Measurements from ENCODE around the gene ATRNL1. TPM values are rescaled to one million over a fixed set of nuclear protein-coding genes. Genes with fewer than 3 reads are reported as not detected.

ATRNL1 gene
- polyA plus RNA-seq, 1 donor from 2014 or later, result 47.8 TPM

- Histone ChIP-seq H3K79me2 (replicated peaks; ENCODE audit: insufficient read depth, low read length) (no peaks in the 10 kb centered on the region), H4K20me1 (ENCODE audit: insufficient read depth) (no peaks in the 10 kb centered on the region), H2AFZ (ENCODE audit: low read depth, low read length) (no peak overlapping the region), H3K27me3 (ENCODE audit: insufficient read depth, low read depth, low read length) (no peaks in the 10 kb centered on the region), H3K9ac (ENCODE audit: low read length) (no peak overlapping the region), H3K9me3 (ENCODE audit: low read length) (no peaks in the 10 kb centered on the region), H3K36me3 (ENCODE audit: insufficient read depth, low read length) (no peaks in the 10 kb centered on the region), H3K4me3 (ENCODE audit: low read length) (no peak overlapping the region), H3K9me2 (ENCODE audit: insufficient read depth, low read length) (no peaks in the 10 kb centered on the region), H3K27ac (ENCODE audit: low read length) (no peak overlapping the region), H3K4me2 (ENCODE audit: low read length) (no peak overlapping the region), H3F3A (ENCODE audit: insufficient read depth, low read length, poor library complexity, severe bottlenecking) (no peaks in the 10 kb centered on the region)
- TF ChIP-seq MXI1 (conservative IDR thresholded peaks at IDR 0.05; ENCODE audit: poor library complexity, severe bottlenecking) (no peak), SMC3 (conservative IDR thresholded peaks at IDR 0.05; ENCODE audit: poor library complexity) (no peak), EZH2 (IDR thresholded peaks at IDR 0.05; ENCODE audit: borderline replicate concordance, insufficient read depth, low read length, poor library complexity, severe bottlenecking) (no peak), CTCF (IDR thresholded peaks at IDR 0.05; ENCODE audit: poor library complexity, severe bottlenecking) (no peak), REST (IDR thresholded peaks at IDR 0.05; ENCODE audit: borderline replicate concordance) (no peak), EP300 (conservative IDR thresholded peaks at IDR 0.05; ENCODE audit: poor library complexity, severe bottlenecking) (no peak), POLR2AphosphoS5 (IDR thresholded peaks at IDR 0.05) (no peak), TAF1 (IDR thresholded peaks at IDR 0.05; ENCODE audit: low read depth) (no peak), RAD21 (conservative IDR thresholded peaks at IDR 0.05) (no peak)
Observed at GRCh38 chr10:115214829-115215228, 121.7 kb downstream of the ATRNL1 start.

- Histone ChIP-seq H2AFZ (ENCODE audit: low read depth, low read length) (no peak overlapping the region), H3K9me3 (ENCODE audit: low read length) (no peaks in the 10 kb centered on the region), H3K36me3 (ENCODE audit: insufficient read depth, low read length) (no peaks in the 10 kb centered on the region), H4K20me1 (ENCODE audit: insufficient read depth) (no peaks in the 10 kb centered on the region), H3K9me2 (ENCODE audit: insufficient read depth, low read length) (no peaks in the 10 kb centered on the region), H3K79me2 (replicated peaks; ENCODE audit: insufficient read depth, low read length) (no peaks in the 10 kb centered on the region), H3F3A (ENCODE audit: insufficient read depth, low read length, poor library complexity, severe bottlenecking) (no peaks in the 10 kb centered on the region), H3K27me3 (ENCODE audit: insufficient read depth, low read depth, low read length) (no peaks in the 10 kb centered on the region), H3K4me3 (ENCODE audit: low read length) (no peak overlapping the region), H3K4me2 (ENCODE audit: low read length) (no peak overlapping the region), H3K27ac (ENCODE audit: low read length) (no peak overlapping the region), H3K9ac (ENCODE audit: low read length) (no peak overlapping the region)
- TF ChIP-seq SMC3 (conservative IDR thresholded peaks at IDR 0.05; ENCODE audit: poor library complexity), result no peak
- TF ChIP-seq EP300 (conservative IDR thresholded peaks at IDR 0.05; ENCODE audit: poor library complexity, severe bottlenecking), result no peak
- no peak for TF ChIP-seq CTCF (IDR thresholded peaks at IDR 0.05; ENCODE audit: poor library complexity, severe bottlenecking)
Observed at GRCh38 chr10:115219203-115219602, 126.0 kb downstream of the ATRNL1 start.
